HepG2 (cell line): ENCODE measurements around the gene SP140L. TPM values are rescaled to one million over a fixed set of nuclear protein-coding genes. Genes with fewer than 3 reads are reported as not detected.

Source experiments
- ATAC-seq: fragments of 200-7000 bp; cut with Tn5 transposase; 3 replicates; pipeline ENCODE4 v1.9.1; 2020; ENCODE audit warnings: mild to moderate bottlenecking, moderate library complexity
- BruUV-seq: library from RNA; stranded (reverse); fragments of 400-500 nt; replicated peaks from 2 replicates; lab custom pipeline; 2021; lab: Mats Ljungman, UMichigan
- CTCF ChIA-PET: fragments of 300-600 bp; formaldehyde crosslinking; extraction: SDS; loops from one replicate; lab custom pipeline; 2021; ENCODE audit warnings: low total read pairs, inconsistent platforms, low intra/inter-chr PET ratio; lab: Yijun Ruan, JAX
- POLR2A ChIA-PET: fragments of 350-600 bp; sonication (Branson Sonifier 250); formaldehyde crosslinking; loops from one replicate; lab custom pipeline; 2020; ENCODE audit warnings: antibody characterized with exemption, inconsistent platforms; lab: Yijun Ruan, JAX
- DNase-seq: peaks from one replicate; pipeline ENCODE4 v3.0.0-alpha.2; 2015; ENCODE audit warnings: low spot score
- FAIRE-seq: peaks from 3 replicates; lab custom pipeline; 2011; peaks lifted over from hg19 to GRCh38; lab: Jason Lieb, UNC
- H2AFZ ChIP-seq: one replicate; pipeline ENCODE4 v1.6.1; 2011; ENCODE audit warnings: low read length, inconsistent platforms
- H3K27ac ChIP-seq: fragments of 300-600 bp; 3 replicates; pipeline ENCODE4 v1.8.0; 2011; ENCODE audit warnings: mixed run types, mild to moderate bottlenecking, mixed read lengths, low read length, inconsistent platforms; ENCODE audit not compliant: insufficient read depth; ENCODE audit errors: extremely low read length
- H3K27me3 ChIP-seq, 2 experiments: fragments of 200-600 bp in 1 of 2; 2 replicates in 1 of 2; 3 replicates in 1 of 2; pipeline versions ENCODE4 v1.6.0 to v1.8.0; 2011; ENCODE audit warnings: low read length in 2 of 2, mild to moderate bottlenecking in 2 of 2, moderate library complexity in 2 of 2, inconsistent platforms in 1 of 2; ENCODE audit not compliant: insufficient read depth in 2 of 2, control insufficient read depth in 1 of 2
- H3K36me3 ChIP-seq, 2 experiments: fragments of 200-600 bp in 1 of 2; replicated peaks in 1 of 2; 2 replicates in 1 of 2; 3 replicates in 1 of 2; pipeline versions ENCODE4 v1.5.1 to v1.8.0; 2011; ENCODE audit warnings: low read length in 2 of 2, inconsistent platforms in 1 of 2; ENCODE audit not compliant: insufficient read depth in 2 of 2, control insufficient read depth in 1 of 2
- H3K4me1 ChIP-seq: 2 replicates; pipeline ENCODE4 v1.5.1; 2012; ENCODE audit warnings: low read length, inconsistent platforms; ENCODE audit not compliant: insufficient read depth
- H3K4me2 ChIP-seq: 2 replicates; pipeline ENCODE4 v1.6.0; 2011; ENCODE audit warnings: low read depth, low read length, inconsistent platforms
- H3K4me3 ChIP-seq, 3 experiments: fragments of 200-600 bp in 1 of 3; sonication (generic), shearing (Covaris generic) in 1 of 3; replicated peaks in 1 of 3; 2 replicates each; pipeline ENCODE4 v1.5.1; 2011 to 2016; ENCODE audit warnings: low read length in 3 of 3, inconsistent platforms in 2 of 3, low read depth in 2 of 3, mild to moderate bottlenecking in 2 of 3, control low read depth in 1 of 3, mixed read lengths in 1 of 3; ENCODE audit not compliant: insufficient read depth in 1 of 3
- H3K79me2 ChIP-seq: one replicate; pipeline ENCODE4 v1.6.1; 2011; ENCODE audit warnings: low read length, inconsistent platforms; ENCODE audit not compliant: insufficient read depth
- H3K9ac ChIP-seq: 2 replicates; pipeline ENCODE4 v1.6.0; 2011; ENCODE audit warnings: mild to moderate bottlenecking, low read depth, low read length, inconsistent platforms; ENCODE audit not compliant: insufficient read depth
- H3K9me3 ChIP-seq: 2 replicates; pipeline ENCODE4 v1.5.1; 2012; ENCODE audit warnings: mild to moderate bottlenecking, low read length
- H4K20me1 ChIP-seq: 2 replicates; pipeline ENCODE4 v1.6.0; 2011; ENCODE audit warnings: inconsistent platforms, mild to moderate bottlenecking, low read length, moderate library complexity; ENCODE audit not compliant: insufficient read depth
- BATF2 ChIP-seq: sonication (generic); formaldehyde crosslinking; IDR thresholded peaks from 2 replicates; pipeline ENCODE4 v1.8.0; 2022; ENCODE audit warnings: mild to moderate bottlenecking, missing genetic modification reagents, moderate library complexity
- IRX3 ChIP-seq: sonication (generic); formaldehyde crosslinking; IDR thresholded peaks from 2 replicates; pipeline ENCODE4 v1.8.1; 2023; ENCODE audit warnings: mild to moderate bottlenecking, low read depth, missing genetic modification reagents, borderline replicate concordance
- NBN ChIP-seq: fragments of 450-650 bp; conservative IDR thresholded peaks from 2 replicates; pipeline ENCODE4 v1.6.1; 2017
- RBM39 ChIP-seq: fragments of 200-400 bp; formaldehyde crosslinking; IDR thresholded peaks from one replicate; pipeline ENCODE4 v1.6.1; 2018; ENCODE audit warnings: antibody characterized with exemption, mild to moderate bottlenecking, low read depth, low read length; ENCODE audit not compliant: poor library complexity, severe bottlenecking
- SNAPC4 ChIP-seq: sonication (generic); formaldehyde crosslinking; IDR thresholded peaks from 2 replicates; pipeline ENCODE4 v1.4.0; 2020; ENCODE audit warnings: mild to moderate bottlenecking, missing genetic modification reagents
- SRSF9 ChIP-seq: fragments of 200-400 bp; formaldehyde crosslinking; IDR thresholded peaks from 2 replicates; pipeline ENCODE4 v1.6.1; 2018; ENCODE audit warnings: borderline replicate concordance, mild to moderate bottlenecking, low read depth, low read length; ENCODE audit not compliant: insufficient read depth, poor library complexity, severe bottlenecking
- TFDP1 ChIP-seq: IDR thresholded peaks from 2 replicates; pipeline ENCODE4 v1.6.1; 2016; ENCODE audit warnings: missing compliant biosample characterization, missing genetic modification reagents, borderline replicate concordance
- TMF1 ChIP-seq: sonication (generic); formaldehyde crosslinking; IDR thresholded peaks from 2 replicates; pipeline ENCODE4 v1.8.1; 2022; ENCODE audit warnings: low read depth, missing genetic modification reagents
- ZNF331 ChIP-seq: sonication (generic); formaldehyde crosslinking; IDR thresholded peaks from 2 replicates; pipeline ENCODE4 v1.4.0; 2020; ENCODE audit warnings: missing genetic modification reagents
- ZNF362 ChIP-seq: sonication (generic); formaldehyde crosslinking; IDR thresholded peaks from 2 replicates; pipeline ENCODE4 v1.4.0; 2020; ENCODE audit warnings: missing genetic modification reagents, mild to moderate bottlenecking, borderline replicate concordance
- WGBS: methylation state at CpG from one replicate; pipeline ENCODE4 v1.1.6; 2017; ENCODE audit warnings: low lambda C conversion rate; 5-methylcytosine and 5-hydroxymethylcytosine counted together
- in situ Hi-C: cut with HindIII; loops from 2 replicates; pipeline ENCODE4 v1.10.0; 2017; ENCODE audit warnings: low pct_unique_long_range_greater_than_20kb; ENCODE audit not compliant: extremely low pct_ligation_motif_present
- intact Hi-C: fragments of 100-400 bp; cut with micrococcal nuclease; formaldehyde crosslinking; loops from one replicate; pipeline ENCODE4 v1.10.0; 2022; ENCODE audit not compliant: unreplicated experiment
- polyA plus RNA-seq, 8 experiments: library from polyadenylated mRNA; depleted of rRNA in 3 of 8; stranded (reverse) in 7 of 8; unstranded in 1 of 8; fragments of >200 nt; fragmentation: Illumina TruSeq in 4 of 8; extraction: Trizol in 4 of 8; gene quantifications; 2 replicates each; pipeline versions ENCODE4 v1.2.1 to v1.2.3, GENCODE V29; 2011 to 2016; ENCODE audit warnings: low read depth in 4 of 8, missing spikeins in 1 of 8, mixed read lengths in 1 of 8; ENCODE audit not compliant: insufficient read depth in 1 of 8
- total RNA-seq, 5 experiments: library from RNA; depleted of rRNA; stranded (reverse); fragments of >200 nt; fragmentation: Illumina TruSeq; extraction: Trizol; gene quantifications; 2 replicates each; pipeline ENCODE4 v1.2.3, GENCODE V29; 2016; ENCODE audit warnings: low read depth in 1 of 5

The SP140L gene
- total and polyA plus RNA-seq, 2 of the 13 experiments (the other 11 are each of a cell fraction or from before 2014, with no cell fraction given): 10.9 to 17.5 TPM

- Histone ChIP-seq H3K36me3 (peaks cover 3 to 14% of the 10 kb centered on the region in 2 experiments; a peak in 4 of 5 replicates), H2AFZ (no peak overlapping the region), H3K4me1 (no peaks in the 10 kb centered on the region), H4K20me1 (no peaks in the 10 kb centered on the region), H3K9ac (no peak overlapping the region), H3K4me3 (no peak overlapping the region), H3K27ac (no peak overlapping the region), H3K9me3 (peaks cover 8% of the 10 kb centered on the region), H3K27me3 (no peaks in the 10 kb centered on the region), H3K79me2 (no peaks in the 10 kb centered on the region), H3K4me2 (no peak overlapping the region)
- BruUV-seq: no TSS peak
- TF ChIP-seq NBN (no peak), SNAPC4 (CRISPR knock-in tag) (no peak), SRSF9 (no peak), BATF2 (CRISPR knock-in tag) (no peak), ZNF362 (CRISPR knock-in tag) (no peak), TFDP1 (CRISPR knock-in tag) (no peak), RBM39 (no peak), TMF1 (no peak), IRX3 (no peak), ZNF331 (CRISPR knock-in tag) (no peak)
- ATAC-seq (no peak), FAIRE-seq (no peak), DNase-seq (no peak)
- POLR2A ChIA-PET: no interaction called here
- WGBS: 76% methylated on average over 1 of the region's 1 CpG
- intact Hi-C loops (no loop called here), in situ Hi-C loops (no loop called here)
- CTCF ChIA-PET: no interaction called here
Observed at GRCh38 chr2:230362030-230362691, 35.2 kb downstream of the SP140L start.
